GM18499 (cell line): Measurements from ENCODE around the gene AP1B1.

Experiments used
- ATAC-seq: cut with Tn5 transposase; IDR thresholded peaks from one replicate; pipeline ENCODE4 v1.9.1; 2021; ENCODE audit warnings: moderate number of reproducible peaks; ENCODE audit not compliant: insufficient read depth, unreplicated experiment

The AP1B1 gene

GRCh38 chr22:29334696-29335344 is 53.5 kb downstream of the AP1B1 start:
- ATAC-seq = no peak

GRCh38 chr22:29334148-29334547 is 54.2 kb downstream of the AP1B1 start:
- ATAC-seq = no peak

GRCh38 chr22:29332886-29333496 is 55.4 kb downstream of the AP1B1 start:
- no peak for ATAC-seq

- ATAC-seq = no peak
These were observed 56.6 kb downstream of the AP1B1 start for GRCh38 chr22:29331658-29332300.

GRCh38 chr22:29331213-29331612 is 57.2 kb downstream of the AP1B1 start:
- ATAC-seq = no peak

- ATAC-seq = no peak
These were observed 57.6 kb downstream of the AP1B1 start for GRCh38 chr22:29330753-29331152.

GRCh38 chr22:29330291-29330690 is 58.1 kb downstream of the AP1B1 start:
- no peak for ATAC-seq

- no peak for ATAC-seq
These were observed 58.8 kb downstream of the AP1B1 start for GRCh38 chr22:29329581-29329980.

- no peak for ATAC-seq
These were observed 59.5 kb downstream of the AP1B1 start for GRCh38 chr22:29328566-29329500.

GRCh38 chr22:29328055-29328454 is 60.3 kb downstream of the AP1B1 start:
- ATAC-seq = no peak

GRCh38 chr22:29327089-29327764 is 61.1 kb downstream of the AP1B1 start:
- ATAC-seq = no peak

GRCh38 chr22:29326481-29326880 is 61.9 kb downstream of the AP1B1 start:
- no peak for ATAC-seq

GRCh38 chr22:29325785-29326315 is 62.5 kb downstream of the AP1B1 start:
- no peak for ATAC-seq

GRCh38 chr22:29325356-29325755 is 63.0 kb downstream of the AP1B1 start:
- no peak for ATAC-seq

GRCh38 chr22:29323641-29324040 is 64.7 kb downstream of the AP1B1 start:
- ATAC-seq = no peak

- ATAC-seq = no peak
These were observed 67.8 kb downstream of the AP1B1 start for GRCh38 chr22:29320546-29320945.

- no peak for ATAC-seq
These were observed 69.3 kb downstream of the AP1B1 start for GRCh38 chr22:29319072-29319471.

- ATAC-seq = no peak
These were observed 70.4 kb downstream of the AP1B1 start for GRCh38 chr22:29317827-29318454.

- ATAC-seq = no peak
These were observed 72.1 kb downstream of the AP1B1 start for GRCh38 chr22:29316141-29316828.
